ENCODE measurements around the gene USP40.
"Not testable (repeated sequence)": the region's sequence is repeated elsewhere in the genome, so short reads cannot be mapped to it uniquely, and the experiment has no call there.

Gene USP40, protein sequence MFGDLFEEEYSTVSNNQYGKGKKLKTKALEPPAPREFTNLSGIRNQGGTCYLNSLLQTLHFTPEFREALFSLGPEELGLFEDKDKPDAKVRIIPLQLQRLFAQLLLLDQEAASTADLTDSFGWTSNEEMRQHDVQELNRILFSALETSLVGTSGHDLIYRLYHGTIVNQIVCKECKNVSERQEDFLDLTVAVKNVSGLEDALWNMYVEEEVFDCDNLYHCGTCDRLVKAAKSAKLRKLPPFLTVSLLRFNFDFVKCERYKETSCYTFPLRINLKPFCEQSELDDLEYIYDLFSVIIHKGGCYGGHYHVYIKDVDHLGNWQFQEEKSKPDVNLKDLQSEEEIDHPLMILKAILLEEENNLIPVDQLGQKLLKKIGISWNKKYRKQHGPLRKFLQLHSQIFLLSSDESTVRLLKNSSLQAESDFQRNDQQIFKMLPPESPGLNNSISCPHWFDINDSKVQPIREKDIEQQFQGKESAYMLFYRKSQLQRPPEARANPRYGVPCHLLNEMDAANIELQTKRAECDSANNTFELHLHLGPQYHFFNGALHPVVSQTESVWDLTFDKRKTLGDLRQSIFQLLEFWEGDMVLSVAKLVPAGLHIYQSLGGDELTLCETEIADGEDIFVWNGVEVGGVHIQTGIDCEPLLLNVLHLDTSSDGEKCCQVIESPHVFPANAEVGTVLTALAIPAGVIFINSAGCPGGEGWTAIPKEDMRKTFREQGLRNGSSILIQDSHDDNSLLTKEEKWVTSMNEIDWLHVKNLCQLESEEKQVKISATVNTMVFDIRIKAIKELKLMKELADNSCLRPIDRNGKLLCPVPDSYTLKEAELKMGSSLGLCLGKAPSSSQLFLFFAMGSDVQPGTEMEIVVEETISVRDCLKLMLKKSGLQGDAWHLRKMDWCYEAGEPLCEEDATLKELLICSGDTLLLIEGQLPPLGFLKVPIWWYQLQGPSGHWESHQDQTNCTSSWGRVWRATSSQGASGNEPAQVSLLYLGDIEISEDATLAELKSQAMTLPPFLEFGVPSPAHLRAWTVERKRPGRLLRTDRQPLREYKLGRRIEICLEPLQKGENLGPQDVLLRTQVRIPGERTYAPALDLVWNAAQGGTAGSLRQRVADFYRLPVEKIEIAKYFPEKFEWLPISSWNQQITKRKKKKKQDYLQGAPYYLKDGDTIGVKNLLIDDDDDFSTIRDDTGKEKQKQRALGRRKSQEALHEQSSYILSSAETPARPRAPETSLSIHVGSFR

DNA sequence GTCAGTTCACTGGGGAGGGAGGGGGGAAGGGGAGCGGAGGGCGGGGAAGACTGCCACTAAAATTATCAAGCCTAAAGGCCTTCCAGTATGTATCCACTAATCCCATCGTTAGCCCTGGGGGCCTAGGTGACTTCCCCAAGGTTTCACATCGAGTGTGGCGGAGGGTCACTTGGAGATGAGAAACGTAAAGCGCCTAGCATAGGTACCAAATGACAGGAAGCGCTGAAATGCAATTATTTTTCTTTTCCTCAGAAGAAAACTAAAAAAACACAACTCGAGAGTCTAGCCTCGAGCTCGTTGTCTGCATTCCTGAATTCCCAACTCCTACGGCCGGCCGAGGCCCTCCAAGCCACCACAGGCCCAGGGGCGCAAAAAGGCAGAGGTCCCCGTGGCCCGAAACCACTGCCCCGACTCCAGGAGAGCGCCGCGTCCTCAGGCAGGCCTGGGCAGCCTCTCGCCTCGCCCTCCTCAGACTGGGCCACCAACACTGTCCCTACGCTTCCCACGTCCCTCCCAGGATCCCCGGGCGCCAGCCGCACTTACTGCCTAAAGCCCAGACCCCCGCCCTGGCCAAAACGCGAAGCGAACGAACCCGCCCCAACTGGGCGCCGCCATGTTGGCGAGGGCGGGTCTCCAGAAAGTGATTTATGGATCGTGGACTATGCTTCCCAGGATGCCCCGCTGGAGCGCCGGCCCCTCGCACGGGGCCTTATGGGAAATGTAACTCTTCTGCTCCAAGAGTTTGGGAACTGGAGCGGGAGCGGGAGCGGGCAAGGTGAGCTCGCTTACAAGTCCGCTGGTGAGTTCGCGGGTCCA, at the start of gene USP40:
Gene USP40, minus strand, starts transcription at position 642 of the 816 bp plus-strand sequence. CDS start 1,228 bp downstream, outside the sequence.
- peak; percentile 84 for DNase-seq

DNA sequence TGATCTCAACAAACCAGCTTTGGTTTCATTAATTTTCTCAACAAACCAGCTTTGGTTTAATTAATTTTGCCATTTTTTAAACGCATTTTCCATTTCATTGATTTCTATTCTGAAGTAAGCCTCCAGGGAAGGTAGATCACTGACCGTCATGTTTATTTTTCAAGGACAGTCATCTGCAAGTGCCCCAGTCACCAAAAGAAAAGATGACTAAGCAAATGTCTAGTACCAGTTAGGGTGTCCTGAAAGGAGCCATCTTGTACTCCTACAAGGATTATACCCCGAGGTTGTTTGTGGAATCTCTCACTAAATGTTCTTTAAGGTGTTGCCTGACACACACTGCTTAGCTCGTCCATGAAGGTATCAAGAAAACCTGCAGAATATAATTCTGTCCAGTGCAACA, 44.7 kb upstream of the USP40 start:
- DNase-seq = no peak

DNA sequence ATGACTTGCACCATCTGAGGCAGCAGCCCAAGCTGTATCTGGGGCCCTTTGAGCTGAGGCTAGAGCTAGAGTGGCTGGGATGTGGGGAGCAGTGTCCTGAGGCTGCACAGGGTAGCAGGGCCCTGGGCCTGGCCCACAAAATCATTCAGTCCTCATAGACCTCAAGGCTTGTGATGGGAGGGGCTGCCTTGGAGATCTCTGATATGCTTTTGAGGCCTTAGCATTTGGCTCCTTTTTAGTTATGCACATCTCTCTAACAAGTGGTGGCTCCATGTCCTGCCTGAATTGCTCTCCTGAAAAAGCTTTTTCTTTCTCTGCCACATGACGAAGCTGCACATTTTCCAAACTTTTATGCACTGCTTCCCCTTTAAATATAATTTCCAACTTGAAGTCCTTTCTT, 39.1 kb upstream of the USP40 start:
- no peak for DNase-seq

DNA sequence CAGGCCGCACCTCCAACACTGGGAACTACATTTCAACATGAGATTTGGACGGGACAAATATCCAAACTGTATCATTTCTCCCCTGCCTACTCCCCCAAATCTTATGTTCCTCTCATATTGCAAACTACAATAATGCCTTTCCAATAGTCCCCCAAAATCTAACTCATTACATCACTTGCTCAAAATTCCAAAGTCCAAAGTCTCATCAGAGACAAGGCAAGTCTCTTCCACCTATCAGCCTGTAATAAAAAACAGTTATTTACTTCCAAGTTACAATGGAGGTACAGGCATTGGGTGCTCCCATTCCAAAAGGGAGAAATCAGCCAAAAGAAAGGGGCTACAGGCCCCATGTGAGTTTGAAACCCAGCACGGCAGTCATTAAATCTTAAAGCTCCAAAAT, 38.2 kb upstream of the USP40 start:
- no peak for DNase-seq

DNA sequence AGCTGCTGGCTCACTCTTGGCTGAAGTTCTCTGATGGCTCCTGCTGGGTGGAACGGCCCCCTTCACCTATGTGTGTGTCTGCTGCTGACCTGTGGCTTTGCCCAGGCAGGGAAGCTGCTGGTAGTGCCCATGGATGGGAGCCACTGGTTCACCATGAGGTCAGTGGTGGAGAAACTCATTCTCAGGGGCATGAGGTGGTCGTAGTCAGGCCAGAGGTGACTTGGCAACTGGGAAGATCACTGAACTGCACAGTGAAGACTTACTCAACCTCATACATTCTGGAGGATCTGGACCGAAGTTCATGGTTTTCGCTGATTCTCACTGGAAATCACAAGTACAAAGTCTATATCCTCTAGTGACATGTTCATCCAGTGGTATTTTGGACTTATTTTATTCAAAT, 36.9 kb upstream of the USP40 start:
- no peak for DNase-seq

DNA sequence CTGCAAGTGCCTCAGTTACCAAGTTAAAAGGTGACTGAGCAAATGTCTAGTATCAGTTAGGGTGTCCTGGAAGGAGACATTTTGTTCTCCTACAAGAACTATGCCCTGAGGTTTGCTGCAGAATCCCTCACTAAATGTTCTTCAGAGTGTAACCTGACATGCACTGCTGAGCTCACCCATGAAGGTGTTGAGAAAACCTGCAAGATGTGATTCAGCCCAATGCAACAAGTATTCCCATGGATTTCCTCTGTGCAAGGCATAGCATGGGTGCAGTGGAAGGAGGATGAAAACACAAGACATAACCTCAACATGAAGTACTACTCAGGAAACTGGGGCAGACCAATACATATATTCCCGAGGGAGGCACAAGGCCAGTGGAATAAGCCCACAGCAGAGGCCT, 35.5 kb upstream of the USP40 start:
- no peak for DNase-seq

DNA sequence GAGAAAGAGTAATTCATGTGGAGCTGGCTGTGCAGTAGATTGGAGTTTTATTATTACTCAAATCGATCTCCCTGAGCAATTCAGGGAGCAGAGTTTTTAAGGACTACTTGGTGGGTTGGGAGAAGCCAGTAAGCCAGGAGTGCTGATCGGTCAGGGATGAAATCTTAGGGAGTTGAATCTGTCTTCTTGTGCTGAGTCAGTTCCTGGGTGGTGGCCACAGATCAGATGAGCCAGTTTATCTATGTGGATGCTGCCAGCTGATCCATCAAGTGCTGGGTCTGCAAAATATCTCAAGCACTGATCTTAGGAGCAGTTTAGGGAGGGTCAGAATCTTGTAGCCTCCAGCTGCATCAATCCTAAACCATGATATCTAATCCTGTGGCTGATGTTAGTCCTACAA, 33.8 kb upstream of the USP40 start:
- DNase-seq = no peak

DNA sequence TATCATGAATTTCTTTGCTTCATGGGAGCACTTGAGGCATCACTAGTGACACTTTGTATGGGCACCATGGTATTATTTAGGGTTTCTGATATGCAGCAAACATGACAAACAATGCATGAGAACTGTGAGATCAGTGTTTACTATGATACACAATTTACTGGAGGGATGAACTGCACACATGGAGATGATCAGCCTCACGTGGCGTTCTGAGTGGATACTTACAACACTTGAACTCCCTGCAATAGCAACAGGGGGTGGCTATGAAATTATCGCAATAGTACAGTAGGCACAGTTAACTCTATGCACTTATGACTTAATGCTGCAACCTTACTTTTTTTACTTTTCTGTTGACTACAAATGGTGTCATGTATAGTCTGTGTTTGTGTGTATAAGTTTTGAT, 32.4 kb upstream of the USP40 start:
- DNase-seq = no peak

DNA sequence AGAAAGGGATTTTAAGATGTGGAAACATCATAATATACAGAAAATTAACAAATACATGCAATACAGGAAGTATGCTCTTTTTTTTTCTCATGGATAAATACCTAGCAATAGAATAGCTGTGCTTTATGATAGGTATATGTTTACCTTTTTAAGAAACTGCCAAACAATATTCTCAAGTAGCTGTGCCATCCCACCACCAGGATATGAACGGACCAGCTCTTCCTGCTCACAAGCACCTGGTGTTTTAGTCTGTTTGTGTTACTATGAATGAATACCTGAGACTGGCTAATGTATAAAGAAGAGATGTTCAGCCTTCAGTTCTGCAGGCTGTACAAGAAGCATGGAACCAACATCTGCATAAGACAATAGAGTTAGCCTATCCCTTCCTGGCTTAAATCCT, 30.9 kb upstream of the USP40 start:
- no peak for DNase-seq

DNA sequence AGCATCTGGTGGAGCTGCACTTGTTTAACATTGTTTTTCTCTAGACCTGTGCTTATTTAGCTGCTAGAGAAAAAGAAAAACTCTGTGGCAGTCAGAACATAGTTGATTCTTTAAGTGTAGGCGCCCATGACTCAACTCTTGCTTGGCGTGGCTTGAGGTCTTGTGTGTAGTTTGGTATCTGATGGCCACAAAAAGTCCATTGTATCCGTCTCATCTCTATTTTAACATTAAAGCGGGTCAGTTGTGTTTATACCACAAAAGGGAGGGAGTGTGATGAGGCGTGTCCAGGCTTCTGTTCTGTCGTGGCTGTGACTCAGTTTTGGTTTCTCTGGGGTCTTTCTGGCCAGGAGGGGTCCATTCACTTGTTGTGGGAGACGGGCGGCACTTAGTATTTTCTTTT, 26.6 kb upstream of the USP40 start:
- DNase-seq = no peak

DNA sequence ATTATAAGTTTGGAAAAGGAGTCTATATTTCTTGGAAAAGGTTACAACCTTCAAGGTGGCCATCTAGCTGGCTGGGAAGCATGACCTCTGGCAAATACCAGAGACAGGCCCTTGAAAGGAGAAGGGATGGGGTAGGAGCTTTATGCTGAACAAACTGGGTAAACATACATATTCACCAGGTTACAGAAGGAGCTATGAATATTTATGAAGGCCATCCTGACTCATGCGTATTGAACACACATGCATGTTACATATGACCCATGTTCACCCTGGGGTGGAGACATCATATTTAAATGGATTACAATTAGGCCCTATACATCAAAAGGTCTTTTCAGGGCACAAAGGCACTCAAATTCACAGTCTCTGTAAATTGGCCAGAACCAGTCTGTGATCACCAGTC, 26.1 kb upstream of the USP40 start:
- not testable (repeated sequence) for DNase-seq

DNA sequence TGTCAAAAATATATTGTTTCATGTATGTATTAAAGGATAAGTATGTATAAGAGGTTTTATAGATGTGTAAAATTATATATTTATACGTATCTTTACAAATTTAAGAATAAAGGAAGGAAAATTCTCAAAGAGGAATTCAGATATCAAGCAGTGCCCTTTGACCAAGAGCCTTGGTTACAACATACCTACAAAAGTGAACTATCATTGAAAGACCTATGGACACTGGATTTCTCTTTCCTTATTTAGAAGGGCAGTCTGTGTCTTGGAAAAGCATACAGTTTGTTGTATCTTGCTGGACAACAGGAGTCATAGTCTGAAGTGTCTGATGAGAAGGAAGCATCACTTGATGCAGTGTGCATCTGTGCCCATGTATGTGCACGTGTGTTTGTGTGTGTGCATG, 21.8 kb upstream of the USP40 start:
- DNase-seq = no peak

DNA sequence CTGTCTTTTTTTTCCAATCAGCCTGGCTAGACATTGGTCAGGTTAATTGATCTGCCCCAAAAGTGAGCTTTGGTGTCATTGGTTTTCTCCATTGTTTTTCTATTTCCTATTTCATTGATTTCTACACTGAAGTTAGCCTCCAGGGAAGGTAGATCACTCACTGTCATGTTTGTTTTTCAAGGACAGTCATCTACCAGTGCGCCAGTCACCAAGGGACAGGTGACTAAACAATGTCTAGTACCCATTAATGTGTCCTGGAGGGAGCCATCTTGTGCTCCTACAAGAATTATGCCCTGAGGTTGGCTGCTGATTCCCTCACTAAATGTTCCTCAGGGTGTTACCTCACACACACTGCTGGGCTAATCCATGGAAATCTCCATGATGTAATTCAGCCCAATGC, 17.6 kb upstream of the USP40 start:
- no peak for DNase-seq

DNA sequence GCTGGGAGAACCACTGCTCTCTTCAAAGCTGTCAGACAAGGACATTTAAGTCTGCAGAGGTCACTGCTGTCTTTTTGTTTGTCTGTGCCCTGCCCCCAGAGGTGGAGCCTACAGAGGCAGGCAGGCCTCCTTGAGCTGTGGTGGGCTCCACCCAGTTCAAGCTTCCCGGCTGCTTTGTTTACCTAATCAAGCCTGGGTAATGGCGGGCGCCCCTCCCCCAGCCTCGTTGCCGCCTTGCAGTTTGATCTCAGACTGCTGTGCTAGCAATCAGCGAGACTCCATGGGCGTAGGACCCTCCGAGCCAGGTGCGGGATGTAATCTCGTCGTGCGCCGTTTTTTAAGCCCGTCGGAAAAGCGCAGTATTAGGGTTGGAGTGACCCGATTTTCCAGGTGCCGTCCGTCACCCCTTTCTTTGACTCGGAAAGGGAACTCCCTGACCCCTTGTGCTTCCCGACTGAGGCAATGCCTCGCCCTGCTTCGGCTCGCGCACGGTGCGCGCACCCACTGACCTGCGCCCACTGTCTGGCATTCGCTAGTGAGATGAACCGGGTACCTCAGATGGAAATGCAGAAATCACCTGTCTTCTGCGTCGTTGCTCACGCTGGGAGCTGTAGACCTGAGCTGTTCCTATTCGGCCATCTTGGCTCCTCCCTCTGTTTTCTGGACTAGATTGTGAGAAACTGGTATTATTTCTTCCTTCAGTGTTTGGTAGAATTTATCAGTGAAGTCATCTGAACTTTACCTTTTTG, 16.8 kb upstream of the USP40 start:
- not testable (repeated sequence) for DNase-seq

DNA sequence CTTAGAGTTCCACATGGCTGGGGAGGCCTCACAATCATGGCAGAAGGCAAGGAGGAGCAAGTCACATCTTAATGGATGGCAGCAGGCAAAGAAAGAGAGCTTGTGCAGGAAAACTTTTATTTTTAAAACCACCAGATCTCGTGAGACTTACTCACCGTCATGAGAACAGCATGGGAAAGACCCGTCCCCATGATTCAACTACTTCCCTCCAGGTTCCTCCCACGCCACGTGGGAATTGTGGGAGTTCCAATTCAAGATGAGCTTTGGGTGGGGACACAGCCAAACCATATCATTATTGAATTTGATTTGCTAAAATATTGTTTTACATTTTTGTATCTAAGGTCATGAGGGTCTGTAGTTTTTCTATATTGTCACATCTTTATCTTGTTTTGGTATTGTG, 10.8 kb upstream of the USP40 start:
- not testable (repeated sequence) for DNase-seq

DNA sequence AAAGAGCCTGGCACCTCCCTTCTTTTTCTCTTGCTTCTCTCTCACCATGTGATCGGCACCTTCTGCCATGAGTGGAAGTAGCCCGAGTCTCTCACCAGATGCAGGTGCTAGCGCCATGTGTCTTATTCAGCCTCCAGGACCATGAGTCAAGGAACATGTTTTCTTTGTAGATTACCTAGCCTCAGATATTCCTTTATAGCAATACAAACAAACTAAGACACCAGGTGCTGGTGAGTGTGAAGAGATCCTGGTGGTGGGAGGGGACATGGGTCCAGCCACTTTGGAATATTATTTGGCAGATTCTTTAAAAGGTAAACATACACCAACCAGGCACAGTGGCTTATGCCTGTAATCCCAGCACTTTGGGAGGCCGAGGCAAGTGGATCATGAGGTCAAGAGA, 5.9 kb upstream of the USP40 start:
- DNase-seq = no peak

DNA sequence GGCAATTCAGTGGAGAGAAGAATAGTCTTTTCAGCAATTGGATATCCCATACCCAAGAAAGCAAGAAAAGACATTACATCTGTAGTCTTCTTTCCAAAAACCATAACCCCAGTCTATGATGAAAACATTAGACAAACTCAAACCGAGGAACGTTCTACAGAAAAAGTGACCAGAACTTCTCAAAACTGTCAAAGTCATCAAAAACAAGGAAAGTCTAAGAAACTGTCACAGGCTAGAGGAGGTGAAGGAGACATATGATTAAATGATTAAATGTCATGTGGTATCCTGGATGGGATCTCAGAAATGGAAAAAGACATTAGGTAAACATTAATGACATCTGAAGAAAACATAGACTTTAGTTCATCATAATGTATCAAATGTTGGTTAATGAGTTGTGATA, 4.9 kb upstream of the USP40 start:
- no peak for DNase-seq

DNA sequence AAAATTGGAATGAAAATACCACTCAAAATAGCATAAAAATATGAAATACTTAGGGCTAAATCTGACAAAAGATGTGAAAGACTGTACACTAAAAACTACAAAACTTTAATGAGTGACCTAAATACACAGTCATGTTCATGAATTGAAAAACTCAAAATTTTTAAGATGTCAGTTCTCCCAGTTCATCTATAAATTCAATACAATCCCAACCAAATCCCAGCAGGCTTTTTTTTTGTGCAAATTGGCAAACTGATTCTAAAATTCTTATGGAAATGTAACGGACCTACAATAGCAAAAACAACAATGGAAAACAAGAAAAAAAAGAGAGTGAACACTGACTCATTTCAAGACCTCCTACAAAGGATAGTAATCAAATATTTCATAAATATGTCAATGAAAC, 4.4 kb upstream of the USP40 start:
- DNase-seq = no peak

DNA sequence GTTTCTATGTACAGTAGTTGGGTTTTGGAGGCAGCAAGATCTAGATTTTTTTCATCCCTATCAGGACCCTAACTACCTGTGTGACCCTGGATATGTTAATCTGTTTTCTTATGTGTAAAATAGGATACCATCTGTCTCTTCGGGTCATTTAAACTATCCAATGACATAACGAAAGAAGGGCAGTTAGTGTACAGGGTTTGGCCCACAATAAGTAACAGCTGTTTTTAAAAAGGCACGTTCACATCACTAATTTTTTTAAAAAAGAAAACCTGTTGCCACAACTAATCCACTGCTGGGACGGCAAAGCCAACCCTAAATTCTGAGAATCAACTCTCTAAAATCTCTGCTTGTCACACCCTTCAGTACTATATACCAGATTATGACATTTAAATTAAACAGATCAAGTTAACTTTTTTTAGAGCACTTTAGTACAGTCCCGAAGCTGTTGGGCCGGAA, 869 bp downstream of the USP40 start:
- DNase-seq = no peak

DNA sequence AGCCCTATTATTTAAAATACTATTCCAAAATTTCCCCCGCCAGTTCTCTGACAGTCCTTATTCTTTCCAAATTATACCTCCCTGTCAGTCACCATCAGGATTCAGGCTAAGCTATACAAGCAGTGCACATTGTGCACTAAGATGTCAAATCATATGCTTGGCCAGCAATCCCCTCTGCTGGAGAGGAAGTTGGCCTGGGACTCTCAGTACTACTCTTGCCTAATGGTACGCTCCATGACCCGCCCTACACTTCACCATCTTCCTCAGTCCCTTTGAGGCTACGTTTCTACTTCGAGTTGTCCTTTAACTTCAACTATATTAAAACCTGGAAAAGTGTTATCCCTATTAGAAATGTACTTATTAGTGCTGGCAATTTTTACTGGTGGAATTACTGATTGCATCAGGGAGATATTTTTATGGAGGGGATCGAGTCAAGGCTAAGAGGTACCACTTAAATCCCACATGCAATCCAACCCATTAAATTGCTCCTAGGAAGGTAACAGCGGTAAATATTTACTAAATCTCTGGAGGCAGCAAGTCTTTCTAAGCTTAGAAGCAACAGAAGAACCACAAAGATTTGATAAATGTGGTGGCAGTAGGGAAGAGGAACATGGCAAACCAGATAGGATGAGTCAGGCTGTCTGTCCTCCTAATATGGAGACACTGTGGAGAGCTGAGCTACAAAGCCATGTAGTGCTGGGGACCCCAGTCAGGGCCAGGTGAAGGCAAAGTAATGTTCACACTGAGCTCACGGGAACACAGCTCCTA, 2.7 kb downstream of the USP40 start:
- no peak for DNase-seq

All from amniotic stem cell (primary cell).